ENCODE results near the gene AGBL4. TPM values are rescaled to one million over a fixed set of nuclear protein-coding genes. Genes with fewer than 3 reads are reported as not detected.

AGBL4 gene
- total RNA-seq, 2 experiments from 2014 or later: not detected

DNA sequence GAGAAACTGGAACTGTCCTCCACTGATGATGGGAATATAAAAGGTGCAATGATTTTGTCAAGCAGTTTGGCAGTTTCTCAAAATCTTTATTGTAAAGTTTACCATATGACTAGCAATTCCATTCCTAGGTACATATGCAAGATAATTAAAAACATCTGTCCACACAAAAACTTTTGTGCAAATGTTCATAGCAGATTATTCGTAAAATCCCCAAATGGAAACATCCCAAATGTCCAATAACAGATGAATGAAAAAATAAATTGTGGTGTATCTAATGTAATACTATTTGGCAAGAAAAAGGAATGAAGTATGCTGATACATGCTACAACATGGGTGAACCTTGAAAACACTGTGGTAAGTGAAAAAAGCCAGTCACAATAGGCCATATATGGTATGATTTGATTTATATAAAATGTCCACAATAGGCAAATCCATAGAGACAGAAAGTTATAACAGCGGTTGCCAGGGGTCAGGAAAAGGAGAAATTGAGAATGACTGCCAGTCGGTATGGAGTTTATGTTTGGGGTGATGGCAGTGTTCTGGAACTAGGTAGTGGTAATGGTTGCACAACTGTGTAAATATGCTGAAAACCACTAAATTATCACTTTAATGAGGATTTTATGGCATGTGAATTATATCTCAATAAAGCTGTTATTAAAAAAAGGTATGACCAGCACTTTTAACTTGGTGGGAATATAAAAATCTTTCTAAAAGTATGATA is 1165.4 kb downstream of the AGBL4 start:
- Mint-ChIP-seq H3K27ac (no peak overlapping the region), H3K27me3 (peaks cover 8% of the 10 kb centered on the region), H3K4me3 (no peak overlapping the region), H3K4me1 (no peaks in the 10 kb centered on the region), H3K36me3 (ENCODE audit: low read depth) (peaks cover 2% of the 10 kb centered on the region), H3K9me3 (ENCODE audit: low read depth) (peaks cover 11% of the 10 kb centered on the region)
- intact Hi-C loops (cut with DNase I, micrococcal nuclease): no loop called here
- ATAC-seq (no peak), DNase-seq (no peak)
- ChIA-PET POLR2A (no interaction called here), CTCF (no interaction called here)

DNA sequence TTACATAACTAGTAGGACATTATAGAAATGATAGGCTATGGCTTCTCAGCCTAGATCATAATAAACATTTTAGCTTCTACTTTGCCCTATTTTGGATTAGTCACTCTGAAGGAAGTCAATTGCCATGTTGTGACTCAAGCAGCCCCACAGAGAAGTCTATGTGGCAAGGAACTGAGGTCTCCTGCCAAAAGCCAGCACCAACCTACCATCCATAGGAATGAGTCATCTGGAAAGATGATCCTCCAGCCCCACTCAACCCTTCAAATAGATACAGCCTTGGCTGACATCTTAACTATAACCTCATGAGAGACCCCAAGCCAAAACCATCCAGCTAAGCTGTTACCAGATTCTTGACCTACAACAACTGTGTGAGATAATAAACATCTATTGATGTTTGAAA is 1170.7 kb downstream of the AGBL4 start:
- CTCF ChIA-PET: no interaction called here
- intact Hi-C loops (cut with DNase I, micrococcal nuclease): no loop called here

DNA sequence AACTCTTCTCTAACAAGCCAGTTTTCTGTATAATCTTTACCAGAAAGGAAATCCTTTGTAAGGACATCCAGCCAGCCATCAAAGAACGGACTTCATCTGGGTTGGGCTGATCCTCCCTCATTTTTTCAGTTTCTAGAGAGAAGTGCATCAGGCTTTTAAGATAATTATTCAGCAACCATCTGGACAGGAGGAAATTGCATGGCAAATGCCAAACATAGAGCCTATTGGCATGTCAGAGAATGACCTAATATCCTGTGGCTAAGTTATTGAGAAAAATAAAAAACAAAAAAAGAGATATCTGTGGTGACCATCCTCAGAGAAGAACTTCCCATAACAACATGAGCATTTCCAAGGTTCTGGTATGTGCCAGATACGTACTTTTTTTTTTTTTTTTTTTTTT is 1172.1 kb downstream of the AGBL4 start:
- POLR2A ChIA-PET: no interaction called here
- Mint-ChIP-seq H3K4me3 (no peak overlapping the region), H3K27ac (no peak overlapping the region), H3K27me3 (peaks cover 3% of the 10 kb centered on the region), H3K9me3 (ENCODE audit: low read depth) (no peaks in the 10 kb centered on the region), H3K36me3 (ENCODE audit: low read depth) (no peaks in the 10 kb centered on the region), H3K4me1 (no peaks in the 10 kb centered on the region)
- intact Hi-C loops (cut with DNase I, micrococcal nuclease): no loop called here
- DNase-seq: no peak
- no peak for ATAC-seq
- CTCF ChIA-PET: no interaction called here

More for the DNA sequence above, 1170.7 kb downstream of the AGBL4 start:
- DNase-seq (no peak), ATAC-seq (no peak)
- H3K36me3 Mint-ChIP-seq (ENCODE audit: low read depth): no peaks in the 10 kb centered on the region
- no peak overlapping the region for H3K27ac Mint-ChIP-seq
- H3K9me3 Mint-ChIP-seq (ENCODE audit: low read depth): no peaks in the 10 kb centered on the region
- peaks cover 3% of the 10 kb centered on the region for H3K27me3 Mint-ChIP-seq
- H3K4me3 Mint-ChIP-seq: no peak overlapping the region
- H3K4me1 Mint-ChIP-seq: no peaks in the 10 kb centered on the region
- POLR2A ChIA-PET: no interaction called here

DNA sequence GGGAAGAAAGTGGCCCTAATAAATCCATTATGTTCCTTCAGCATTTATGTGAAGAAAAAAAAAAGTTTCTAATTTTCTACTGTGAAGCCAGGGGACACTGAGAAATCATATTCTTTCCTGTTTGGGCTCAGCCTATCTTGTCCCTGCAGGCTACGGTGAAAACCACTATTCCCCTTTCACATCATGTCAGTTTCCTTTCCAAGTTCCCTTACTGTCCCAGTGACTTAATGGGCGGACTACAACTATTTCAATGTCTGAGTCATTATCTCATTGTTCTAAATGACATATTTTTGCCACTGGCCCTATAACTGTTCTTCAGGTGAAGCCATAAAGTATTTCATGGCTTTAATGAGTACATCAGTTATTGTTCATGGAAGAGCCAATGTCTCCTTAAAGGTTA is 1175.7 kb downstream of the AGBL4 start:
- CTCF ChIA-PET: no interaction called here
- POLR2A ChIA-PET: no interaction called here
- ATAC-seq (no peak), DNase-seq (no peak)
- Mint-ChIP-seq H3K9me3 (ENCODE audit: low read depth) (no peaks in the 10 kb centered on the region), H3K36me3 (ENCODE audit: low read depth) (no peaks in the 10 kb centered on the region), H3K4me1 (no peaks in the 10 kb centered on the region), H3K27me3 (peaks cover 7% of the 10 kb centered on the region), H3K27ac (no peak overlapping the region), H3K4me3 (no peak overlapping the region)
- intact Hi-C loops (cut with DNase I, micrococcal nuclease): no loop called here

DNA sequence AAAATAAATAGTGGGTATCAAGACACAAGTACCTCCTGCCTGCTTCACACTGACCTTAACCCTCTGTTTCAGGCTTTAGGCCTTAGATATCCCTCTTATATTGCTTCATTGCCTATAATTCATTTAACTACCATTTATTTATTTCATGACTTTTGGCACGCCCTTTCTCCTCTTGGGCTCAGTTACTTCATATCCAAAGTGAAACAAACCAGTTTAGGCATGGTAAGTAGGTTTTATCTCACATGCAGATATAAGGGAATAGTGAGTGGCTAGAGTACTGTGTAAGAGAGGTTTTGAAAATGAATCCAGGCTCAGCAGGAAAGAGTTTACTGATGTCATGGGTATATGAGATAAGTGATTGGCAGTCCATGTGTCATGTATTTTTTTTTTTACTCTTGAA is 1177.3 kb downstream of the AGBL4 start:
- no peak overlapping the region for H3K4me3 Mint-ChIP-seq
- no peaks in the 10 kb centered on the region for H3K9me3 Mint-ChIP-seq (ENCODE audit: low read depth)
- DNase-seq (no peak), ATAC-seq (no peak)
- H3K36me3 Mint-ChIP-seq (ENCODE audit: low read depth): no peaks in the 10 kb centered on the region
- peaks cover 8% of the 10 kb centered on the region for H3K27me3 Mint-ChIP-seq
- intact Hi-C loops (cut with DNase I, micrococcal nuclease): no loop called here
- ChIA-PET CTCF (no interaction called here), POLR2A (no interaction called here)
- no peak overlapping the region for H3K27ac Mint-ChIP-seq
- no peaks in the 10 kb centered on the region for H3K4me1 Mint-ChIP-seq

DNA sequence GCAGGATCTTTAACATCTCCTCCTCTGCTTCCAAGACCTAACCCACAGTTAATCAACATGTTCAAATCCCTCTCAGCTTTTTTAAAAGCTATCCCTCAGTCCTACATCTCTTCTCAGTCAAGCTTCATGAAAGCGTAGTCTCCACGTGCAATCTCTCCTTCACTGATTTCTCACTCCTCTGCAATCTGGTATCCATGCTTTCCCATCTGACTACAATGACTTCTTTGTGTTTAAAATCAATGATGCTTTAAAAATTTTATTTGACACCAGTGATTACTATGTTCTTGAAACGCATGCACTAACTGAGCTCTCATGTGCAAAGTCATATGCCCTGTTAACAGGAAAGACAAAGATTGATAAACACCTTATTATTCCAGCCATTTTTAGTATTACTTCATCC is 1179.6 kb downstream of the AGBL4 start:
- DNase-seq (no peak), ATAC-seq (no peak)
- H3K27me3 Mint-ChIP-seq: peaks cover 8% of the 10 kb centered on the region
- no peak overlapping the region for H3K27ac Mint-ChIP-seq
- no peaks in the 10 kb centered on the region for H3K36me3 Mint-ChIP-seq (ENCODE audit: low read depth)
- no peaks in the 10 kb centered on the region for H3K9me3 Mint-ChIP-seq (ENCODE audit: low read depth)
- ChIA-PET POLR2A (no interaction called here), CTCF (no interaction called here)
- no peak overlapping the region for H3K4me3 Mint-ChIP-seq
- intact Hi-C loops (cut with DNase I, micrococcal nuclease): no loop called here
- no peaks in the 10 kb centered on the region for H3K4me1 Mint-ChIP-seq

DNA sequence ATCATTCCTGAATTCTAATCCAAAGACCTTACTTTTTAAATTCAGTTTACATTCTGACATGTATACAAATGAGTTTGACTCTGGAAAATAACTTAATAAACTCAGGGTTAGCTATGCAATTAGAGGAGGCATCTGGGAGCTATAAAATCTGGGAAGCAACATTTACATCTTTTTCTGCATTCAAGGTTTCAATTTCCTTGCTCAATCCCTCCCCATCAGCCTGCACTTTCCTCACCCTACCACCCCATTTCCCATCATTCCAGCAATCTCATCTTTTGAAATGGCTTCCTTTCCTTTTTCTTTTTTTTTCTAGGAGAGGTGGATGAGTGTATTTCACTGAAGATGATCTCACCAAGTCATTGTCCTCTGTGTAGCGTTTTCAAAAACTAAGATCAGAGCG is 1181.8 kb downstream of the AGBL4 start:
- no peak for DNase-seq
- Mint-ChIP-seq H3K27ac (no peak overlapping the region), H3K27me3 (peaks cover 11% of the 10 kb centered on the region), H3K4me3 (no peak overlapping the region), H3K4me1 (no peaks in the 10 kb centered on the region), H3K9me3 (ENCODE audit: low read depth) (no peaks in the 10 kb centered on the region), H3K36me3 (ENCODE audit: low read depth) (no peaks in the 10 kb centered on the region)
- ATAC-seq: no peak
- POLR2A ChIA-PET: no interaction called here
- intact Hi-C loops (cut with DNase I, micrococcal nuclease): no loop called here
- CTCF ChIA-PET: interaction anchor here (0.9 kb wide), 1 partner anchor 282 kb away, joined by 3 read pairs; no protein-coding TSS in a partner anchor

DNA sequence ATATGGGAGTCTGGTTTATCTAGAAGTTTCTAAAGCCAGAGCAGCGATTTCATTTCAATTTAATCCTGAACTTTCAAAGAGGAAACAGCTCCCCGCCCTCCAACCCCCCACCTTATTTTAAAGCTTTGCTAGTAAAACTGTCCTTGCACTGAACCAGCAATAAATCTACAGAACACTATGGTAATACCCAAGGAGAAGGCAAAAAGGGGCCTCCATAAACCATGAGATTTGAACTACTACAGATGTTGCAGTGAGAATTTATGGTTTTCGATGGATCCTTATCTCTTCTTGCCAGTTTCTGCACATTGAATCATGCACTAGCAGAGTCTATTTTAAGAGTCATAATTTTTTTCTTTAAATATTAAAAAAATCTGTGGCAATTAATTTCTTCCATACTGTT is 1182.3 kb downstream of the AGBL4 start:
- Mint-ChIP-seq H3K36me3 (ENCODE audit: low read depth) (no peaks in the 10 kb centered on the region), H3K9me3 (ENCODE audit: low read depth) (no peaks in the 10 kb centered on the region), H3K4me3 (no peak overlapping the region), H3K27ac (no peak overlapping the region), H3K4me1 (no peaks in the 10 kb centered on the region), H3K27me3 (peaks cover 11% of the 10 kb centered on the region)
- POLR2A ChIA-PET: no interaction called here
- CTCF ChIA-PET: interaction anchor here (0.9 kb wide), 1 partner anchor 281 kb away, joined by 3 read pairs; no protein-coding TSS in a partner anchor
- ATAC-seq: no peak
- intact Hi-C loops (cut with DNase I, micrococcal nuclease): no loop called here
- DNase-seq: no peak

DNA sequence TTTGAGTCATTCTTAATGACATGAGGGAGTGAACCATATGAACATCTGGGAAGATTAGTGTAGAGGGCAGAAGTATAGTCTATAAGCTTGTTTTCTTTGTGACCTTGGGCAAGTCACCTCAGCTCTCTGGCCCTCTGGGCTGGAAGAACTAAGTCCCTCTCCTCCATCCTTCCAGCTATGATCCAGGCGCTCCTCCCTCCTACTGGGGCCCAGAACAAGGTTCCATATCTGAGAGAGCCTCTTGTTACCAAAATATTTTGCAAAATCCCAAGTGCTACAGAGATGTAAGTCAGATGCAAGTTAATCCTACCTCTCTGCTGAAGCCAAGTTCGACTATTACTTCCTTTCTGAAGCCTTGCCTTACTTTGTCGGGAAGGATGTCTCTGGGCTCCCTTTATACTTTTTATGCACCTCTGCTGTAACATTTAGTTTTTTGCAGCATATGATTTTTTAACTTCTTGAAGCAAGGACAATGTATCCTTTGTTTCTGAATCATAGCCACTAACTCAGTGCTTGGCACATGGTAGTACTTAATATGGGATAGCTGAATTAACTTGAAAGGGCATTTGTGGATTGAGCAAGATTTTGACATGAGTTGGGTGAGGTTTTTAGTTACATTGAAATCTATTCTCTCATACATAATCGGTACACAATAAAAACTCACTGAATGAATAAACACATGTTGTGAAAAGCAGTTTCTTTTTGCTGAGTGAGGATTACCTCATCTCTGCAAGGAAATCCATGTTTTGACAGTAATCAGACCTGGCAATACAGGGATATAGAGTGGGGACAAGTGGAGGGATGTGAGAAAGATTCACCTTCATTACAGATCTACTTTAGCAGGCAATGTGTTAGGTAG is 1192.4 kb downstream of the AGBL4 start:
- Mint-ChIP-seq H3K9me3 (ENCODE audit: low read depth) (no peaks in the 10 kb centered on the region), H3K36me3 (ENCODE audit: low read depth) (no peaks in the 10 kb centered on the region), H3K4me1 (no peaks in the 10 kb centered on the region), H3K27ac (no peak overlapping the region), H3K27me3 (peaks cover 18% of the 10 kb centered on the region), H3K4me3 (no peak overlapping the region)
- intact Hi-C loops (cut with DNase I, micrococcal nuclease): no loop called here
- ChIA-PET POLR2A (no interaction called here), CTCF (no interaction called here)
- no peak for ATAC-seq
- DNase-seq: no peak

DNA sequence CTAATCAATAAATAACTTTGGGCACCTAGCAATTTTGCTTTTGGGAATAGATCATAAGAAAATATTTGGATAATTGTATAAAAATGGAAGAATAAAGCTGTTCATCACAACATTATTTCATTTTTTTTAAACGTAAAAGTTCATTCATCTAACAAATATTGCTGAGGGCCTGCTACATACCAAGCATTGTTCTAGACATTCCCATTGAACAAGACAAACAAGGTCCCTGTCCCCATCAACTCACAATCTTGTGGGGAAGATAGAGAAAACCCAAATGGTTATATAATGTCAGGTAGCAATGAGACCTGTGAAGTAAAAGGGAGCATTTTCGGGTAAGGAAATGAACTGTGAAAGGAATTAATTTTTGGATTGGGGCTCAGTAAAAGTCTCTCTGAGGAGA is 1193.0 kb downstream of the AGBL4 start:
- Mint-ChIP-seq H3K36me3 (ENCODE audit: low read depth) (no peaks in the 10 kb centered on the region), H3K9me3 (ENCODE audit: low read depth) (no peaks in the 10 kb centered on the region), H3K4me1 (no peaks in the 10 kb centered on the region), H3K27ac (no peak overlapping the region), H3K27me3 (peaks cover 15% of the 10 kb centered on the region), H3K4me3 (no peak overlapping the region)
- no peak for DNase-seq
- ChIA-PET POLR2A (no interaction called here), CTCF (interaction anchor here (0.6 kb wide), 1 partner anchor 298 kb away, joined by 3 read pairs; no protein-coding TSS in a partner anchor)
- intact Hi-C loops (cut with DNase I, micrococcal nuclease): no loop called here
- ATAC-seq: no peak

DNA sequence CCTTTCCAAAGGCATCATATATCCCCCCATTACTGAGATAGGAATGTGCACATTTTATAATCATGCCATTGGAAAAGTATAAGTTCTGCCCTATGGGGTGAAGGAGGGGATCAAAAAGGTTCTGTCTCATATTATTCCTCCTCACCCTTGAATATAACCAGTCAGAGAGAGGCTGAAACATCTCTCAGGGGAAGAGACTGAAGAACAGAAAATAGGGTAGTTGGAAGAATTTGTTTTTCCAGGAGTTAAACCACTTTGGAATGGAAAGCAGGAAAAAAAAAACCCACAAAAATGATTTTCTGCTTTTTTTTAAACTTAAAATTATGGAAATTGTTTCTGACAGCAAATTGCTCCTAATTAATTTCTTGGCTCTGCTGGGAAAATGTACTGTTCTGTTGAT is 1194.3 kb downstream of the AGBL4 start:
- ATAC-seq (no peak), DNase-seq (no peak)
- ChIA-PET CTCF (no interaction called here), POLR2A (no interaction called here)
- intact Hi-C loops (cut with DNase I, micrococcal nuclease): no loop called here
- Mint-ChIP-seq H3K27me3 (peaks cover 11% of the 10 kb centered on the region), H3K4me3 (no peak overlapping the region), H3K36me3 (ENCODE audit: low read depth) (no peaks in the 10 kb centered on the region), H3K27ac (no peak overlapping the region), H3K4me1 (no peaks in the 10 kb centered on the region), H3K9me3 (ENCODE audit: low read depth) (no peaks in the 10 kb centered on the region)

DNA sequence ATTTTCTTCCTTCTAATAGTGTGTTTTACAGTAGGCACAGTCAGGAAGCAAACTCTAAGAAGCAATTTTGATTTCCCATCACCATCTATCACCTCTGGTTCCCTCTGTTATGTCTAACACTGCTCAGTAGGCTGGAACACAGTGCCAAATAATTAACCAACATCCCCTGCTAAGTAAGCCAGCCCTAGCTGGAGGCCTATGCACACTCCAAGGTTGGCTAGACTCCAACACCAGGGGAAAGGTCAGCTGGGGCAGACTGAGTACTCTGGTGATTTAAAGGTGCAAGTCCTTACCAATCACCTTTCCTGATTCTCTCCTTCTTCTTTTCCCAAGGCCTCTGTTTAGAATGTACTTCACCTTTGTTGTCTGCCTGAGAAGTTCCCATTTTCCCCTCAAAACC is 1200.6 kb downstream of the AGBL4 start:
- POLR2A ChIA-PET: no interaction called here

More for the DNA sequence above, 1200.6 kb downstream of the AGBL4 start:
- Mint-ChIP-seq H3K27me3 (peaks cover 11% of the 10 kb centered on the region), H3K4me3 (no peak overlapping the region), H3K27ac (no peak overlapping the region), H3K36me3 (ENCODE audit: low read depth) (no peaks in the 10 kb centered on the region), H3K4me1 (no peaks in the 10 kb centered on the region), H3K9me3 (ENCODE audit: low read depth) (no peaks in the 10 kb centered on the region)
- DNase-seq (no peak), ATAC-seq (no peak)
- CTCF ChIA-PET: no interaction called here
- intact Hi-C loops (cut with DNase I, micrococcal nuclease): no loop called here

All from activated CD4-positive, alpha-beta T cell treated with anti-CD3 and anti-CD28 coated beads for 36 hours (primary cell).